Measurements from ENCODE around the gene RBFOX1.

The RBFOX1 gene

GRCh38 chr16:7518158-7518557, 185.5 kb downstream of the RBFOX1 start:
- no peak for DNase-seq (ENCODE audit: low read depth, low spot score)

GRCh38 chr16:7521834-7522233, 189.2 kb downstream of the RBFOX1 start:
- DNase-seq (ENCODE audit: low read depth, low spot score), result no peak

GRCh38 chr16:7524419-7524818, 191.8 kb downstream of the RBFOX1 start:
- DNase-seq (ENCODE audit: low read depth, low spot score), result no peak

GRCh38 chr16:7526736-7527135, 194.1 kb downstream of the RBFOX1 start:
- DNase-seq (ENCODE audit: low read depth, low spot score), result no peak

GRCh38 chr16:7532534-7532933, 199.9 kb downstream of the RBFOX1 start:
- no peak for DNase-seq (ENCODE audit: low read depth, low spot score)

- DNase-seq (ENCODE audit: low read depth, low spot score), result no peak
Observed at GRCh38 chr16:7534749-7535148, 202.1 kb downstream of the RBFOX1 start.

- DNase-seq (ENCODE audit: low read depth, low spot score), result no peak
Observed at GRCh38 chr16:7541026-7541425, 208.4 kb downstream of the RBFOX1 start.

GRCh38 chr16:7545251-7545650, 212.6 kb downstream of the RBFOX1 start:
- no peak for DNase-seq (ENCODE audit: low read depth, low spot score)

- no peak for DNase-seq (ENCODE audit: low read depth, low spot score)
Observed at GRCh38 chr16:7546948-7547347, 214.3 kb downstream of the RBFOX1 start.

GRCh38 chr16:7547736-7548135, 215.1 kb downstream of the RBFOX1 start:
- no peak for DNase-seq (ENCODE audit: low read depth, low spot score)

GRCh38 chr16:7548796-7549318, 216.2 kb downstream of the RBFOX1 start:
- DNase-seq (ENCODE audit: low read depth, low spot score), result no peak

- no peak for DNase-seq (ENCODE audit: low read depth, low spot score)
Observed at GRCh38 chr16:7550096-7550495, 217.5 kb downstream of the RBFOX1 start.

GRCh38 chr16:7555459-7555858, 222.8 kb downstream of the RBFOX1 start:
- no peak for DNase-seq (ENCODE audit: low read depth, low spot score)

- DNase-seq (ENCODE audit: low read depth, low spot score), result no peak
Observed at GRCh38 chr16:7561908-7562405, 229.3 kb downstream of the RBFOX1 start.

- no peak for DNase-seq (ENCODE audit: low read depth, low spot score)
Observed at GRCh38 chr16:7566360-7566759, 233.7 kb downstream of the RBFOX1 start.

GRCh38 chr16:7571366-7571765, 238.7 kb downstream of the RBFOX1 start:
- DNase-seq (ENCODE audit: low read depth, low spot score), result no peak

GRCh38 chr16:7577588-7577987, 244.9 kb downstream of the RBFOX1 start:
- no peak for DNase-seq (ENCODE audit: low read depth, low spot score)

- no peak for DNase-seq (ENCODE audit: low read depth, low spot score)
Observed at GRCh38 chr16:7579454-7579853, 246.8 kb downstream of the RBFOX1 start.

- no peak for DNase-seq (ENCODE audit: low read depth, low spot score)
Observed at GRCh38 chr16:7581175-7581574, 248.5 kb downstream of the RBFOX1 start.

- no peak for DNase-seq (ENCODE audit: low read depth, low spot score)
Observed at GRCh38 chr16:7583396-7583795, 250.8 kb downstream of the RBFOX1 start.

- no peak for DNase-seq (ENCODE audit: low read depth, low spot score)
Observed at GRCh38 chr16:7584561-7584960, 251.9 kb downstream of the RBFOX1 start.

- DNase-seq (ENCODE audit: low read depth, low spot score), result no peak
Observed at GRCh38 chr16:7585705-7586104, 253.1 kb downstream of the RBFOX1 start.

- no peak for DNase-seq (ENCODE audit: low read depth, low spot score)
Observed at GRCh38 chr16:7590934-7591333, 258.3 kb downstream of the RBFOX1 start.

- DNase-seq (ENCODE audit: low read depth, low spot score), result no peak
Observed at GRCh38 chr16:7596308-7596707, 263.7 kb downstream of the RBFOX1 start.
